Hepatocyte (in vitro differentiated cells): ENCODE data around the gene NAPSA. TPM values are rescaled to one million over a fixed set of nuclear protein-coding genes. Genes with fewer than 3 reads are reported as not detected.

Source experiments
- DNase-seq: peaks from one replicate; pipeline ENCODE4 v3.0.0-alpha.2; 2016; ENCODE audit warnings: low spot score
- H2AFZ ChIP-seq: fragments of 200-600 bp; sonication (generic); 2 replicates; pipeline ENCODE4 v1.6.0; 2016; ENCODE audit warnings: antibody characterized with exemption, mild to moderate bottlenecking
- H3K27ac ChIP-seq: fragments of 200-600 bp; sonication (generic); 2 replicates; pipeline ENCODE4 v1.5.1; 2016; ENCODE audit warnings: mild to moderate bottlenecking
- H3K27me3 ChIP-seq: fragments of 200-600 bp; sonication (generic); 2 replicates; pipeline ENCODE4 v1.6.1; 2016
- H3K36me3 ChIP-seq: fragments of 200-600 bp; sonication (generic); replicated peaks from 2 replicates; pipeline ENCODE4 v1.5.1; 2016; ENCODE audit warnings: low read depth; ENCODE audit not compliant: insufficient read depth
- H3K4me1 ChIP-seq: fragments of 200-600 bp; sonication (generic); 2 replicates; pipeline ENCODE4 v1.5.1; 2016; ENCODE audit warnings: mild to moderate bottlenecking, moderate library complexity; ENCODE audit not compliant: insufficient read depth
- H3K4me2 ChIP-seq: fragments of 200-600 bp; sonication (generic); 2 replicates; pipeline ENCODE4 v1.6.0; 2016
- H3K4me3 ChIP-seq: fragments of 200-600 bp; sonication (generic); 2 replicates; pipeline ENCODE4 v1.5.1; 2016; ENCODE audit warnings: mild to moderate bottlenecking
- H3K79me2 ChIP-seq: fragments of 200-600 bp; sonication (generic); 2 replicates; pipeline ENCODE4 v1.6.0; 2017; ENCODE audit warnings: mild to moderate bottlenecking
- H3K9me2 ChIP-seq: fragments of 200-600 bp; sonication (generic); replicated peaks from 2 replicates; pipeline ENCODE4 v1.6.0; 2017; ENCODE audit warnings: mild to moderate bottlenecking; ENCODE audit not compliant: insufficient read depth
- H3K9me3 ChIP-seq: fragments of 200-600 bp; sonication (generic); 2 replicates; pipeline ENCODE4 v1.5.1; 2016; ENCODE audit warnings: low read depth, mild to moderate bottlenecking
- H4K20me1 ChIP-seq: fragments of 200-600 bp; sonication (generic); 2 replicates; pipeline ENCODE4 v1.6.0; 2016; ENCODE audit warnings: mild to moderate bottlenecking; ENCODE audit not compliant: insufficient read depth, poor library complexity, severe bottlenecking
- CTCF ChIP-seq: fragments of 200-600 bp; sonication (generic); IDR thresholded peaks from 2 replicates; pipeline ENCODE4 v1.5.1; 2016; ENCODE audit warnings: antibody characterized with exemption, mild to moderate bottlenecking; ENCODE audit not compliant: poor library complexity
- EZH2 ChIP-seq: fragments of 200-600 bp; sonication (generic); IDR thresholded peaks from 2 replicates; pipeline ENCODE4 v1.6.1; 2016; ENCODE audit warnings: antibody characterized with exemption, mild to moderate bottlenecking, borderline replicate concordance
- EZH2phosphoT487 ChIP-seq: fragments of 200-600 bp; sonication (generic); IDR thresholded peaks from one replicate; pipeline ENCODE4 v1.6.1; 2018; ENCODE audit warnings: antibody characterized with exemption, mild to moderate bottlenecking, low read depth, moderate library complexity; ENCODE audit not compliant: unreplicated experiment, severe bottlenecking
- WGBS: methylation state at CpG from one replicate; pipeline ENCODE4 v1.1.6; 2016; ENCODE audit warnings: low lambda C conversion rate; ENCODE audit errors: missing lambda C conversion rate; 5-methylcytosine and 5-hydroxymethylcytosine counted together
- polyA plus RNA-seq: library from polyadenylated mRNA; unstranded; fragments of >200 nt; fragmentation: Nextera tagmentation; extraction: Ambion mirVana; gene quantifications from 2 replicates; pipeline ENCODE4 v1.2.1, GENCODE V29; 2016
- total RNA-seq: library from RNA; depleted of rRNA; stranded (reverse); fragments of >200 nt; gene quantifications from 2 replicates; pipeline ENCODE4 v1.2.3, GENCODE V29; 2014

Gene NAPSA
- total and polyA plus RNA-seq, 2 experiments from 2014 or later = 2.7 to 7.3 TPM

GRCh38 chr19:50333737-50334617, 31.5 kb downstream of the NAPSA start:
- Histone ChIP-seq H4K20me1 (no peaks in the 10 kb centered on the region), H3K4me2 (peak overlapping the region; percentile 90), H3K36me3 (no peaks in the 10 kb centered on the region), H2AFZ (peak overlapping the region; percentile 55), H3K27me3 (peaks cover 7% of the 10 kb centered on the region), H3K79me2 (no peaks in the 10 kb centered on the region), H3K9me3 (no peaks in the 10 kb centered on the region), H3K9me2 (no peaks in the 10 kb centered on the region), H3K4me3 (peak overlapping the region; percentile 31), H3K27ac (peak overlapping the region; percentile 93), H3K4me1 (peaks cover 21% of the 10 kb centered on the region)
- DNase-seq = peak; percentile 91
- 18% methylated on average over 54 of the region's 54 CpGs for WGBS
- TF ChIP-seq EZH2 = no peak
- no peak for TF ChIP-seq CTCF
- no peak for TF ChIP-seq EZH2phosphoT487

GRCh38 chr19:50333235-50333736, 32.2 kb downstream of the NAPSA start:
- peak overlapping the region; percentile 31 for H3K4me3 ChIP-seq
- peaks cover 21% of the 10 kb centered on the region for H3K4me1 ChIP-seq

DNA sequence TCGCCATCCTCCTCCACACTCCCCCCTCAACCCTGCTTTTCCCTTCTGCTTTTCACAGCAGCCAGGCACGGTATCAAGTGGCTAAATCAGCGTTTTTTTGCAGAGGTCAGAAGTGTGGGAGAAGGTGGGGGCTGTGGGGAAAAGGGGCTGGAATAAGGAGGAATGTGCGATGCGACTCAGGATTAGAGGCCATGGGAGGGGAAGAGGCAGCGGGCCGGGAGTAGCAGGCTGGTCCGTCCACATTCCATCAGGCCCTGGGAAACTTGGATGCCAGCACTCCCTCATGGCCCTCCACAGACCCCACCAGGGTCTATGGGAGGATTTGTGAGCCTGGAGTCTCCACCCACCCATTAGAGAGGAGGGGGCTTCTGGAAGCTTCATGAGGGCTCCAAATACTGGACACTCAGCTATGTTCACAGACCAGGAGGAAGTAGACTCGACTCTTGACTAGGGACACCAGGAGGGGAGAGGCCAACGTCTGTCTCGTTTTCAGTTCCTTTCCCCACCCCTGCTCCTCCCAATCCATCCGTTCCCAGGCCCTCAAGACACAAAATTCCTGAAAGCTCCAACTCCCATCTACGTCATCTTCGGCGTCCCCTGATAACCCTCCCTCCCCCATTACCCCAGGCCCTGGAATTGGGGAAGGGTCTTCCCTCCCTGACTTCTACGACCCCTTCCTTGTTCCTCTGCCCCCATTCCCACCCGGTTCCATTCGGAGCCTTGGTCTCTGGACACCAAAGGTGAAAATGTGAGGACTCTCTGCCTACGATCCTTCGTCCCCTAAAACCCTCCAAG, 33.0 kb downstream of the NAPSA start:
- peak; percentile 64 for DNase-seq
- no peaks in the 10 kb centered on the region for H3K36me3 ChIP-seq
- peak overlapping the region; percentile 31 for H3K4me3 ChIP-seq
- no peaks in the 10 kb centered on the region for H3K9me2 ChIP-seq
- peak overlapping the region; percentile 93 for H3K27ac ChIP-seq
- peaks cover 13% of the 10 kb centered on the region for H3K27me3 ChIP-seq
- peaks cover 21% of the 10 kb centered on the region for H3K4me1 ChIP-seq
- H3K9me3 ChIP-seq = no peaks in the 10 kb centered on the region
- TF ChIP-seq CTCF = no peak
- TF ChIP-seq EZH2phosphoT487 = no peak
- TF ChIP-seq EZH2 = no peak
- peak overlapping the region; percentile 90 for H3K4me2 ChIP-seq
- WGBS = 9% methylated on average over 17 of the region's 20 CpGs
- no peaks in the 10 kb centered on the region for H4K20me1 ChIP-seq
- no peaks in the 10 kb centered on the region for H3K79me2 ChIP-seq
- H2AFZ ChIP-seq = peak overlapping the region; percentile 55

More at GRCh38 chr19:50333235-50333736, 32.2 kb downstream of the NAPSA start:
- H3K79me2 ChIP-seq = no peaks in the 10 kb centered on the region
- under 1% methylated on average over 25 of the region's 34 CpGs for WGBS
- H3K27ac ChIP-seq = peak overlapping the region; percentile 93
- H3K4me2 ChIP-seq = peak overlapping the region; percentile 90
- H3K9me2 ChIP-seq = no peaks in the 10 kb centered on the region
- H4K20me1 ChIP-seq = no peaks in the 10 kb centered on the region
- H3K36me3 ChIP-seq = no peaks in the 10 kb centered on the region
- peak overlapping the region; percentile 55 for H2AFZ ChIP-seq
- DNase-seq = peak; percentile 95
- H3K27me3 ChIP-seq = peaks cover 7% of the 10 kb centered on the region
- TF ChIP-seq EZH2 (no peak), CTCF (no peak), EZH2phosphoT487 (no peak)
- H3K9me3 ChIP-seq = no peaks in the 10 kb centered on the region
